Measurements from ENCODE around the gene TMEM204.

Gene TMEM204

GRCh38 chr16:1540556-1540855 lies 7.0 kb downstream of the TMEM204 start:
- no peaks in the 10 kb centered on the region for H3K9me2 ChIP-seq (replicated peaks; ENCODE audit: control insufficient read depth, low read length)
- H3K4me2 ChIP-seq (ENCODE audit: low read length) = no peak overlapping the region
- H3F3A ChIP-seq (ENCODE audit: control insufficient read depth, insufficient read depth) = 0 out of 2 replicates have a peak, but pooled peaks cover 3% of the 10 kb centered on the region
- no peaks in the 10 kb centered on the region for H3K9me3 ChIP-seq (ENCODE audit: control insufficient read depth, insufficient read depth, low read length)
- no peaks in the 10 kb centered on the region for H4K20me1 ChIP-seq (ENCODE audit: control insufficient read depth, insufficient read depth, low read depth, low read length)
- no peaks in the 10 kb centered on the region for H3K79me2 ChIP-seq (ENCODE audit: control insufficient read depth, low read length)
- H3K4me1 ChIP-seq (ENCODE audit: control insufficient read depth, low read length) = peaks cover 12% of the 10 kb centered on the region
- no peak overlapping the region for H3K27ac ChIP-seq (ENCODE audit: low read depth, low read length)
- no peaks in the 10 kb centered on the region for H3K36me3 ChIP-seq (ENCODE audit: control insufficient read depth, low read length)
- no peak for TF ChIP-seq EZH2phosphoT487 (IDR thresholded peaks at IDR 0.05; ENCODE audit: borderline replicate concordance, low read length)
- TF ChIP-seq CTCF (IDR thresholded peaks at IDR 0.05; ENCODE audit: low read depth, low read length, poor library complexity, severe bottlenecking) = no peak
- no peak overlapping the region for H3K4me3 ChIP-seq (ENCODE audit: low read length)
- no peaks in the 10 kb centered on the region for H3K27me3 ChIP-seq (ENCODE audit: control insufficient read depth, low read length)

- Histone ChIP-seq H3K36me3 (ENCODE audit: control insufficient read depth, low read length) (no peaks in the 10 kb centered on the region), H3K27ac (ENCODE audit: low read depth, low read length) (no peak overlapping the region), H3K79me2 (ENCODE audit: control insufficient read depth, low read length) (no peaks in the 10 kb centered on the region), H3K27me3 (ENCODE audit: control insufficient read depth, low read length) (no peaks in the 10 kb centered on the region), H3K4me1 (ENCODE audit: control insufficient read depth, low read length) (peaks cover 12% of the 10 kb centered on the region), H3K9me3 (ENCODE audit: control insufficient read depth, insufficient read depth, low read length) (no peaks in the 10 kb centered on the region), H4K20me1 (ENCODE audit: control insufficient read depth, insufficient read depth, low read depth, low read length) (no peaks in the 10 kb centered on the region), H3K9me2 (replicated peaks; ENCODE audit: control insufficient read depth, low read length) (no peaks in the 10 kb centered on the region), H3K4me2 (ENCODE audit: low read length) (no peak overlapping the region), H3F3A (ENCODE audit: control insufficient read depth, insufficient read depth) (0 out of 2 replicates have a peak, but pooled peaks cover 3% of the 10 kb centered on the region), H3K4me3 (ENCODE audit: low read length) (no peak overlapping the region)
- TF ChIP-seq EZH2phosphoT487 (IDR thresholded peaks at IDR 0.05; ENCODE audit: borderline replicate concordance, low read length) = no peak
- no peak for TF ChIP-seq CTCF (IDR thresholded peaks at IDR 0.05; ENCODE audit: low read depth, low read length, poor library complexity, severe bottlenecking)
Measured at GRCh38 chr16:1541293-1542165, 8.1 kb downstream of the TMEM204 start.

GRCh38 chr16:1542166-1542500 lies 8.7 kb downstream of the TMEM204 start:
- Histone ChIP-seq H3K4me3 (ENCODE audit: low read length) (no peak overlapping the region), H3K9me2 (replicated peaks; ENCODE audit: control insufficient read depth, low read length) (no peaks in the 10 kb centered on the region), H3K27ac (ENCODE audit: low read depth, low read length) (no peak overlapping the region), H3K79me2 (ENCODE audit: control insufficient read depth, low read length) (no peaks in the 10 kb centered on the region), H3F3A (ENCODE audit: control insufficient read depth, insufficient read depth) (0 out of 2 replicates have a peak, but pooled peaks cover 3% of the 10 kb centered on the region), H3K27me3 (ENCODE audit: control insufficient read depth, low read length) (no peaks in the 10 kb centered on the region), H3K4me1 (ENCODE audit: control insufficient read depth, low read length) (peaks cover 12% of the 10 kb centered on the region), H3K4me2 (ENCODE audit: low read length) (no peak overlapping the region), H4K20me1 (ENCODE audit: control insufficient read depth, insufficient read depth, low read depth, low read length) (no peaks in the 10 kb centered on the region), H3K9me3 (ENCODE audit: control insufficient read depth, insufficient read depth, low read length) (no peaks in the 10 kb centered on the region), H3K36me3 (ENCODE audit: control insufficient read depth, low read length) (no peaks in the 10 kb centered on the region)
- TF ChIP-seq CTCF (IDR thresholded peaks at IDR 0.05; ENCODE audit: low read depth, low read length, poor library complexity, severe bottlenecking) (no peak), EZH2phosphoT487 (IDR thresholded peaks at IDR 0.05; ENCODE audit: borderline replicate concordance, low read length) (no peak)
